Endometrial microvascular endothelial cells (primary cell): ENCODE measurements around the gene TAF4B. TPM values are rescaled to one million over a fixed set of nuclear protein-coding genes. Genes with fewer than 3 reads are reported as not detected.
"Not testable (repeated sequence)": the region's sequence is repeated elsewhere in the genome, so short reads cannot be mapped to it uniquely, and the experiment has no call there.

Source experiments
- in situ Hi-C: cut with HindIII; loops from 2 replicates; pipeline ENCODE4 v1.10.0; 2017; ENCODE audit warnings: low sequenced_read_pairs, low pct_unique_long_range_greater_than_20kb; ENCODE audit errors: inconsistent ontology term
- total RNA-seq: library from RNA; depleted of rRNA; stranded (reverse); fragments of >200 nt; gene quantifications from one replicate; pipeline ENCODE4 v1.2.3, GENCODE V29; 2015; ENCODE audit errors: inconsistent ontology term

The TAF4B gene
- 5.3 TPM for total RNA-seq

DNA sequence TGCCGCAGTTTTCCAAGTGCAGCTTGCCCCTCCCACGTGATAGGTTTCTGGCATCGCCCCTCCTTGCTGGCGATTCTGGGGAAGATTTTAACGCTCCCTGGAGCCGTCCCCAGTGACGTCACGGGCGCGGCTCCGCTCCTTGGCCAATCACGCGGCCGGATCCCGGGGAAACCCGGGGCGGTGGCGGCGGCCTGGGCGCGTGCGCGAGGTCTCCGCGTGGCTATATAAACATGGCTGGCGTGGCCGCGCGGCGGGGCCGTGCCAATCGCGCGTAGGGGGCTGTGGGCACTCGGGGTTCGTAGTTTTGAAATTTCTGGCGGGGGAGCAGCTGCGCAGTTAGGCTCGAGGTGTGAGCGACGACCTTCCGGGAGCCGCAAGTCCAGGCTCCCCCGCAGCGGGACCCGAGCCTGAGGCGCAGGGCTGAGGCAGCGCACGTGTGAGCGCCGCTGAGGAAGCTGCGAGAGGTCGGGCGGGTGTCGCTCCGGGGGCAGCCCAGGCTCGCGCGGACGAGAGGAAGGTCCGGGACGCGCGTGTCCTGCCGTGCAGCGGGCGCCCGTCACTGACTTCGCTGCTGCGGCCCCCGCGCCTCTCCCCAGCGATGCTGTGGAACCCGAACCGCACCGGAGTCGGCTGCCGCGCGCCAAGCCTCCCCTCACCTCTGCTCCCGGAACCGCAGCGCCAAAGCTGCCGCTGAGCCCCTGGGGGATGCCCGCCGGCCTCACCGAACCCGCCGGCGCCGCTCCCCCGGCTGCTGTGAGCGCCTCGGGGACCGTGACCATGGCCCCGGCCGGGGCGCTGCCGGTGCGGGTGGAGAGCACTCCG lies at the start of gene TAF4B:
TSS of gene TAF4B (plus strand) at position 217 of the 822 bp plus-strand sequence. CDS start at position 706, 489 bp downstream.
- in situ Hi-C loops = no loop called here

DNA sequence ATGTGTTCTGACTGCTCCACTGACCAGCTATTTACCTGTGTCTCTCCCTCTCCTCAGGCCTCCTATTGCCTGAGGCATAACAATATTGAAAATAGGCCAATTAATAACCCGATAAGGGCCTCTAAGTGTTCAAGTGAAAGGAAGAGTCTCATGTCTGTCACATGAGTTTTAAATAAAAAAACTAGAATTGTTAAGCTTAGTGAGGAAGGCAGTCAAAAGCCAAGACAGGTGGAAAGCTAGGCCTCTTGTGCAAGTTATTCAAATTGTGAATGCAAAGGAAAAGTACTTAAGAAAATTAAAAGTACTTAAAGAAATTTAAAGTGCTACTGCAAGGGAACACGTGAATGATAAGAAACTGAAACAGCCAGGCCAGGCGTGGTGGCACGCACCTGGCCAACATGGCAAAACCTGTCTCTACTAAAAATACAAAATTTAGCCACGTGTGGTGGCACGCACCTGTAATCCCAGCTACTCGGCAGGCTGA lies 44.9 kb upstream of the TAF4B start:
- in situ Hi-C loops = no loop called here

DNA sequence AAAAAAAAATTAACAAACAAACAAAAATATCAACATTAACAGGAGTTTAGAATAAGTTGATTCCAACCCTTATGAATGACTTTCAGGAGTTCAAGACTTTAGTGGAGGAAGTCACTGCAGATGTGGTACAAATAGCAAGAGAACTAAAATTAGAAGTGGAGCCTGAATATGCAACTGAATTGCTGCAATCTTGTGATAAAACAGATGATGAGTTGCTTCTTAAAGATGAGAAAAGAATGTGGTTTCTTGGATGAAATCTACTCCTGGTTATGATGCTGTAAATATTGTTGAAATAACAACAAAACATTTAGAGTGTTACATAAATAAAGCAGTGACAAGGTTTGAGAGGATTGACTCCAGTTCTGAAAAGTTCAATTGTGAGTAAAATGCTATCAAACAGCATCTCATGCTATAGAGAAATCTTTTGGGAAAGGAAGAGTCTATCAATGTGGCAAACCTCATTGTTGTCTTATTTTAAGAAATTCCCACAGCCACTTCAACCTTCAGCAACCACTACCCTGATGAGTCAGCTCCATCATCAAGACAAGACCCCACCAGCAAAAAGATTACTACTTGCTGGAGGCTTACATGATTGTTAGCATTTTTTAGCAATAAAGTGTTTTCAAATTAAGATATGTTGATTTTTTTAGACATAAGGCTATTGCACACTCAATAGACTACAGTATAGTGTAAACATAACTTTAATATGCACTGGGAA lies 42.7 kb upstream of the TAF4B start:
- in situ Hi-C loops = no loop called here

DNA sequence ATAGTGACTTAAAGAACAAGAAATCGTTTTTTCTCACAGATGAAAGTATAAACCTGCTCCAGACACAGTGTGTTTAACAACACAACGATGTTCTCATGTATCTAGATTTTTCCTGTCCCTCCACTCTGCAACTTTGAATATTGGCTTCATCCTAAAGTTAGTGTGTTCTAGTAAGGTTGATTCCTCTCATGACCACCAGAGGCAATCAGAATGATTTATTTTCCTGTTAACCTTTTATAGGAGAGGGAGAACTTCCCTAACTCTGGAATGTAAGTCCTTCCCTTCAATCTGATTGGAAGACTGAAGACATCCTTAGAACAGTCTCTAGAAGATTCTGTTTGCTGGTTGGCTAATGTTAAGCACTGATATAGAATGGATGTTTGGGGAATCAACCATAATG lies 41.0 kb upstream of the TAF4B start:
- in situ Hi-C loops = no loop called here

DNA sequence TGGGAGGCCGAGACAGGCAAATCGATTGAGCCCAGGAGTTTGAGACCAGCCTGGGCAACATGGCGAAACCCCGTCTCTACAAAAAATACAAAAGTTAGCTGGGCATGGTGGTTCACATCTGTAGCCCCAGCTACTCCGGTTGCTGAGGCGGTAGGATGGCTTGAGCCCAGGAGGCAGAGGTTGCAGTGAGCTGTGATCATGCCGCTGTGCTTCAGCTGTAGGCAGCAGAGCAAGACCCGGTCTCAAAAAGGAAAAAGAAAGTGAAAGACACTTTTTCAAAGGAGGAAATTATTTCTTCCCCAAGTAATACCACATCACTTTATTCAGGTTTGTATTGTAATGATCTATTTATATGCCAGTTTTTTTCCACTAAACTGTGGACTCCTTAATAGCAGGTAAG lies 35.7 kb upstream of the TAF4B start:
- in situ Hi-C loops = no loop called here

GRCh38 chr18:26192233-26192632 lies 34.0 kb upstream of the TAF4B start:
- in situ Hi-C loops = no loop called here

DNA sequence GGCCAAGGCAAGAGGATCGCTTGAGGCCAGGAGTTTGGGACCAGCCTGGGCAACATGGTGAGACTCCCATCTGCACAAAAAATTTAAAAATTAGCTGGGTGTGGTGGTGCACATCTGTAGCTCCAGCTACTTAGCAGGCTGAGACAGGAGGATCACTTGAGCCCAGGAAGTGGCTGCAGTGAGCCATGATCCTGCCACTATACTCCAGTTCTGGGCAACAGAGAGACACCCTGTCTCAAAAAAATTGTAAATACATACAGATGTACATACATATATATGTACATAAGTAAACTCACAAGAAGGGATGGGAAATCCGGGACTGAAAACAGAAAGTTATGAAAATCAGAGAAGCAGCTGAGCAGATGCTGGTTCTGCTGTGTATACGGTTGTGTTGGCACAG lies 29.6 kb upstream of the TAF4B start:
- in situ Hi-C loops = no loop called here

DNA sequence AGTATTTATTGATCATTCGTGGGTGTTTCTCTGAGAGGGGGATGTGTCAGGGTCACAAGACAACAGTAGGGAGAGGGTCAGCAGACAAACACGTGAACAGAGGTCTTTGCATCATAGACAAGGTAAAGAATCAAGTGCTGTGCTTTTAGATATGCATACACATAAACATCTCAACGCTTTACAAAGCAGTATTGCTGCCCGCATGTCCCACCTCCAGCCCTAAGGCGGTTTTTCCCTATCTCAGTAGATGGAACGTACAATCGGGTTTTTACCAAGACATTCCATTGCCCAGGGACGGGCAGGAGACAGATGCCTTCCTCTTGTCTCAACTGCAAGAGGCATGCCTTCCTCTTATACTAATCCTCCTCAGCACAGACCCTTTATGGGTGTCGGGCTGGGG lies 24.2 kb upstream of the TAF4B start:
- in situ Hi-C loops = not testable (repeated sequence)

DNA sequence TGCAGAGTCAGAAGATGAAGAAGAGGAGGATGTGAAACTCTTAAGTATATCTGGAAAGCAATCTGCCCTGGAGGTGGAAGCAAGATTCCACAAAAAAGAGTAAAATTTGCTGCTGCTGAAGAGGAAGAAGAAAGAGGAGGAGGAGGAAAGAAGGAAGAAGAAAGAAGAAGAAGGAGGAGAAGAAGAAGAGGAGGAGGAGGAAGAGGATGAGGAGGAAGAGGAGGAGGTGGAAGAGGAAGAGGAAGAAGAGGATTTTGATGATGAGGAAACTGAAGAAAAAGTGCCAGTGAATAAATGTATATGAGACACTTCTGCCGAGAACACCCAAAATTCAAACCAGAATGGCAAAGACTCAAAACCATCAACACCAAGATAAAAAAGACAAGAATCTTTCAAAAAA lies 20.9 kb upstream of the TAF4B start:
- in situ Hi-C loops = no loop called here

GRCh38 chr18:26206488-26206887 lies 19.8 kb upstream of the TAF4B start:
- in situ Hi-C loops = no loop called here

DNA sequence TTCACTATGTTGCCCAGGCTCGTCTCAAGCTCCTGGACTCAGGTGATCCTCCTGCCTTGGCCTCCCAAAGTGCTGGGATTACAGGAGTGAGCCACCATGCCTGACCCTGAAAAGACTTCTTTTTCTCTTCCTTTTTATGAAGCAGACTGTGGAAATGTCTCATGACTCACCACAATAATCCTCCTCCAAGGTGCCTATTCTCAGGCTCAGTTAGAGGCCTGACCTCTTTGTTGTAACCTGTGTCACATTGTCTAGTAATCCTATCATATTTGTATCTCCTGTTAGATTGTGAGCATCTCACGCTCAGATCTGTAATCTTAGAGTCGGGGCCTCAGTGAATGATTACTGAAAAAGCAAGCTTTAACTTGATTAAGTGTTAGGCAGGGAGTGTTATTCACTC lies 18.3 kb upstream of the TAF4B start:
- in situ Hi-C loops = no loop called here

DNA sequence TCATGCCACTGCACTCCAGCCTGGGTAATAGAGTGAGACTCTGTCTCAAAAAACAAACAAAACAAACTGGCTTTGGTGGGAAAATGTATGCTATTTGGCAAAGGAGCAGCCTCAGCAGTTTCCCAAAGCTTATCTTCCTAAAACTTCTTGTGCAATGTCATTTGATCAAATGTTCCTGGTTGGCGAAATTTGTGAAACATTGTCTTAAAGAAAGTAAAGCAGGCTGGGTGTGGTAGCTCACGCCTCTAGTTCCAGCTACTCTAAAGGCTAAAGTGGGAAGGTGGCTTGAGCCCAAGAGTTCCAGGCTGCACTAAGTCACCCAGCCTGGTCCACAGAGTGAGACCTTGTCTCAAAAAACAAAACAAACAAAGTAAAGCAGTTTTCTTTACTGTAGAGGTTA lies 17.3 kb upstream of the TAF4B start:
- in situ Hi-C loops = no loop called here

DNA sequence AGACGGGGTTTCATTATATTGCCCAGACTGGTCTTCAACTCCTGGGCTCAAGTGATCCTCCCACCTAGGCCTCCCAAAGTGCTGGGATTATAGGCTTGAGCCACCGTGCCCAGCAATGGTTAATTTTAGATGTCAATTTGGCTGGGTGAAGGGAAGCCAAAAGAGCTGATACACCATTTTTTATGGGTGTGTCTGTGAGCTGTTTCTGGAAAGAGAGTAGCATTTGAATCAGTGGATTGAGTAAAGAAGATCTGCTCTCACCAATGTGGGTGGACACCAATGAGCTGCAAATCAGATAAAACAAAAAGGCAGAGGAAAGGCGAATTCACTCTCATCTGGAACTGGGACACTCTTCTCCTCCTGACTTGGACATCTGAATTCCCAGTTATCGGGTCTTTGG lies 16.1 kb upstream of the TAF4B start:
- in situ Hi-C loops = no loop called here

DNA sequence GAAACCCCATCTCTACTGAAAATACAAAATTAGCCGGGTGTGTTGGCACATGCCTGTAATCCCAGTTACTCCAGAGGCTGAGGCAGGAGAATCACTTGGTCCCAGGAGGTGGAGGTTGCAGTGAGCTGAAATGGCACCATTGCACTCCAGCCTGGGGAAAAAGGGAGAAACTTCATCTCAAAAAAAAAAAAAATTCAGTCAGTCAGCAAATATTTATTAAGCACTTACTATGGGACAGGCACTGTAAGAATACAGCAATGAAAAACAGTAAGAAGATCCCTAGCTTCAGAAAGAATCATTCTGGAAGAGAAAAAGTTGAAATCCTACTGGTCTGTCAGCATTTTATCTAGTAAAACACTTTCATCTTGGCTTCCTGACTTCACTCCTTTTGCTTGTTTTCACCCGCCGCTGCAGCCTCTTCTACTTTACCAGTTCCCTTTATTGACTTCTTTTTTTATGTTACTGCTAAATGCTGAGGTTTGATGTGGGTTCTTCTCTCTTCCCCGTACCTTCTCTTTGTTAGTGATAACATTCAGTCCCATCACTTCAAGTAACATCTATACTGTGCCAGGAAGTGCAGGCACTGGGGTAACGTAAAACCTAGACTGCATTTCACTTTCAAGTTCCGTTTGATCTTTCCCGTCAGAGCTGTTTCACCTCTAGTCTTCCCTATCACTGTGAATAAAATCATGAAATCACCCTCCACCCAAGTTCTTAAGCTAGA lies 10.8 kb upstream of the TAF4B start:
- in situ Hi-C loops = no loop called here

DNA sequence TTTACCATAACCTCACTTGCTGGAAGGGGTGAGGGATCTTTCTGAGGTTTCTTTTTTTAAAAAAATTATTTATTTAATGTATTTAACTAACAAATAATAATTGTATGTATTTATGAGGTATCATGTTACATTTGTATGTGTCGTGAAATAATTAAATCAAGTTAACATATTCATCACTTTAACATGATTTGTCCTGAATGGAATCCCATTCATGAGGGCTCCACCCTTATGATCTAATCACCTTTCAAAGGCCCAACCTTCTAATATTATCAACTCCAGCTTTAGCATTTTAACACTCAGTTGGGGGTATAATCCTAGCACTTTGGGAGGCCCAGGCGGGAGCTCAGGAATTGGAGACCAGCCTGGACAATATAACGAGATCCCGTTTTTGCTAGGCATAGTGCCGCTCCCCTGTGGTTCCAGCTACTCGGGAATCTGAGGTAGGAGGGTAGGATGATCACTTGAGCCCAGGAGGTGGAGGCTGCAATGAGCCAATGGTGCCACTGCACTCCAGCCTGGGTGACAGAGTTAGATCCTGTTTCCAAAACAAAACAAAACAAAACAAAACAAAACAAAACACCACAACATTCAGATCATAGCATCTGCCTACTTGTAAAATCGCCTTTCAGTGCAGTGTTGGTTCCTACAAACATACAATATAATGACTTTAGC lies 1.1 kb upstream of the TAF4B start:
- in situ Hi-C loops = no loop called here

DNA sequence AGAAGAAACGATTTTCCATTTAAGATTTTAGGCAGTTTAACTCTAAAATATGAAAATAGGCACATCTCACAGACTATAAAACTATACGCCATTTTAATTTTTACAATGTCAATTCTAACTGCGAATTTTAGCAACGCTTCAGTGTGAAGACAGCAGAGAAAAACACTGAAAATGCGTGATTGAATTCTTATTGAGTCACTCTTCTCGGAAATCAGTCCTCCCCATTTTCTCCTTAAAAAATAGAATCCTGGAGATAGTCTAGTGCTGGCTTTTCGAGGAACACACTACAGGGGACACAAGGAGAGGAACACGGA lies 373 bp upstream of the TAF4B start:
- in situ Hi-C loops = no loop called here

- in situ Hi-C loops = no loop called here
Observed at GRCh38 chr18:26227051-26227670, 916 bp downstream of the TAF4B start.

GRCh38 chr18:26228562-26229260 lies 2.5 kb downstream of the TAF4B start:
- in situ Hi-C loops = no loop called here
